ENCODE measurements around the gene KIF9. TPM values are rescaled to one million over a fixed set of nuclear protein-coding genes. Genes with fewer than 3 reads are reported as not detected.
"Not testable (repeated sequence)": the region's sequence is repeated elsewhere in the genome, so short reads cannot be mapped to it uniquely, and the experiment has no call there.

The KIF9 gene
- 2.1 TPM for total RNA-seq

- Histone ChIP-seq H3K4me3 (ENCODE audit: low read length in 3 of 3) (peak within 1 kb of the TSS; percentile 94 to 99 (median 96)), H3K36me3 (ENCODE audit: control insufficient read depth in 3 of 3, insufficient read depth in 3 of 3, low read length in 3 of 3) (peaks cover 0 to 7% (median 5%) of the 10 kb centered on the region in 3 donors), H3K4me1 (ENCODE audit: control insufficient read depth in 3 of 3, insufficient read depth in 3 of 3, low read length in 3 of 3) (peaks cover 16 to 27% (median 24%) of the 10 kb centered on the region in 3 donors), H3K27me3 (ENCODE audit: control insufficient read depth in 3 of 3, insufficient read depth in 3 of 3, low read length in 3 of 3) (no peaks in the 10 kb centered on the region), H3K27ac (ENCODE audit: low read depth, low read length) (peak within 1 kb of the TSS; percentile 93), H3K9ac (ENCODE audit: low read depth in 1 of 3, low read length in 3 of 3) (peak within 1 kb of the TSS; percentile 91), H3K9me3 (ENCODE audit: control insufficient read depth in 3 of 3, low read length in 3 of 3) (no peaks in the 10 kb centered on the region)
Measured at GRCh38 chr3:47282424-47283192, at the start of gene KIF9, which contains the start of gene KLHL18. TSS of gene KIF9 (minus strand) at chr3:47282799. CDS start at chr3:47277374, 5,425 bp downstream. TSS of gene KLHL18 (plus strand) at chr3:47282944. CDS start at chr3:47282966, 22 bp downstream.

GRCh38 chr3:47324278-47324865, 41.8 kb upstream of the KIF9 start:
- Histone ChIP-seq H3K9ac (ENCODE audit: low read depth in 1 of 3, low read length in 3 of 3) (no peak overlapping the region), H3K36me3 (ENCODE audit: control insufficient read depth in 3 of 3, insufficient read depth in 3 of 3, low read length in 3 of 3) (peaks cover 20 to 42% (median 34%) of the 10 kb centered on the region in 3 donors), H3K4me1 (ENCODE audit: control insufficient read depth in 3 of 3, insufficient read depth in 3 of 3, low read length in 3 of 3) (peaks cover 0 to 4% (median 0%) of the 10 kb centered on the region in 3 donors), H3K27me3 (ENCODE audit: control insufficient read depth in 3 of 3, insufficient read depth in 3 of 3, low read length in 3 of 3) (no peaks in the 10 kb centered on the region), H3K4me3 (ENCODE audit: low read length in 3 of 3) (no peak overlapping the region), H3K9me3 (ENCODE audit: control insufficient read depth in 3 of 3, low read length in 3 of 3) (no peaks in the 10 kb centered on the region), H3K27ac (ENCODE audit: low read depth, low read length) (no peak overlapping the region)

GRCh38 chr3:47323431-47324277, 41.1 kb upstream of the KIF9 start:
- Histone ChIP-seq H3K36me3 (ENCODE audit: control insufficient read depth in 3 of 3, insufficient read depth in 3 of 3, low read length in 3 of 3) (peaks cover 19 to 41% (median 36%) of the 10 kb centered on the region in 3 donors), H3K27me3 (ENCODE audit: control insufficient read depth in 3 of 3, insufficient read depth in 3 of 3, low read length in 3 of 3) (no peaks in the 10 kb centered on the region), H3K27ac (ENCODE audit: low read depth, low read length) (no peak overlapping the region), H3K4me1 (ENCODE audit: control insufficient read depth in 3 of 3, insufficient read depth in 3 of 3, low read length in 3 of 3) (peaks cover 0 to 4% (median 3%) of the 10 kb centered on the region in 3 donors), H3K9me3 (ENCODE audit: control insufficient read depth in 3 of 3, low read length in 3 of 3) (no peaks in the 10 kb centered on the region), H3K4me3 (ENCODE audit: low read length in 3 of 3) (no peak overlapping the region), H3K9ac (ENCODE audit: low read depth in 1 of 3, low read length in 3 of 3) (no peak overlapping the region)

- Histone ChIP-seq H3K4me3 (ENCODE audit: low read length in 3 of 3) (no peak overlapping the region), H3K27me3 (ENCODE audit: control insufficient read depth in 3 of 3, insufficient read depth in 3 of 3, low read length in 3 of 3) (no peaks in the 10 kb centered on the region), H3K4me1 (ENCODE audit: control insufficient read depth in 3 of 3, insufficient read depth in 3 of 3, low read length in 3 of 3) (peaks cover under 1 to 4% (median 3%) of the 10 kb centered on the region in 3 donors), H3K9me3 (ENCODE audit: control insufficient read depth in 3 of 3, low read length in 3 of 3) (no peaks in the 10 kb centered on the region), H3K9ac (ENCODE audit: low read depth in 1 of 3, low read length in 3 of 3) (no peak overlapping the region), H3K36me3 (ENCODE audit: control insufficient read depth in 3 of 3, insufficient read depth in 3 of 3, low read length in 3 of 3) (peaks cover 15 to 33% (median 31%) of the 10 kb centered on the region in 3 donors), H3K27ac (ENCODE audit: low read depth, low read length) (no peak overlapping the region)
Measured at GRCh38 chr3:47319956-47320355, 37.4 kb upstream of the KIF9 start.

- H3K36me3 ChIP-seq (ENCODE audit: control insufficient read depth in 3 of 3, insufficient read depth in 3 of 3, low read length in 3 of 3), result peaks cover 14 to 31% (median 29%) of the 10 kb centered on the region in 3 donors
- H3K4me1 ChIP-seq (ENCODE audit: control insufficient read depth in 3 of 3, insufficient read depth in 3 of 3, low read length in 3 of 3), result peaks cover 5 to 8% (median 6%) of the 10 kb centered on the region in 3 donors
- no peak overlapping the region for H3K9ac ChIP-seq (ENCODE audit: low read depth in 1 of 3, low read length in 3 of 3)
- H3K4me3 ChIP-seq (ENCODE audit: low read length in 3 of 3), result no peak overlapping the region
- no peaks in the 10 kb centered on the region for H3K27me3 ChIP-seq (ENCODE audit: control insufficient read depth in 3 of 3, insufficient read depth in 3 of 3, low read length in 3 of 3)
- H3K9me3 ChIP-seq (ENCODE audit: control insufficient read depth in 3 of 3, low read length in 3 of 3), result no peaks in the 10 kb centered on the region
- no peak overlapping the region for H3K27ac ChIP-seq (ENCODE audit: low read depth, low read length)
Measured at GRCh38 chr3:47318916-47319315, 36.3 kb upstream of the KIF9 start.

- H3K27me3 ChIP-seq (ENCODE audit: control insufficient read depth in 3 of 3, insufficient read depth in 3 of 3, low read length in 3 of 3); H3K4me3 ChIP-seq (ENCODE audit: low read length in 3 of 3); H3K9me3 ChIP-seq (ENCODE audit: control insufficient read depth in 3 of 3, low read length in 3 of 3); H3K4me1 ChIP-seq (ENCODE audit: control insufficient read depth in 3 of 3, insufficient read depth in 3 of 3, low read length in 3 of 3); H3K9ac ChIP-seq (ENCODE audit: low read depth in 1 of 3, low read length in 3 of 3); H3K27ac ChIP-seq (ENCODE audit: low read depth, low read length): not testable (repeated sequence)
- H3K36me3 ChIP-seq (ENCODE audit: control insufficient read depth in 3 of 3, insufficient read depth in 3 of 3, low read length in 3 of 3), result peaks cover 3 to 12% (median 12%) of the 10 kb centered on the region in 3 donors
Measured at GRCh38 chr3:47316151-47316550, 33.6 kb upstream of the KIF9 start.

- peaks cover 5 to 6% (median 5%) of the 10 kb centered on the region in 3 donors for H3K4me1 ChIP-seq (ENCODE audit: control insufficient read depth in 3 of 3, insufficient read depth in 3 of 3, low read length in 3 of 3)
- no peaks in the 10 kb centered on the region for H3K9me3 ChIP-seq (ENCODE audit: control insufficient read depth in 3 of 3, low read length in 3 of 3)
- H3K4me3 ChIP-seq (ENCODE audit: low read length in 3 of 3), result no peak overlapping the region
- no peak overlapping the region for H3K27ac ChIP-seq (ENCODE audit: low read depth, low read length)
- H3K9ac ChIP-seq (ENCODE audit: low read depth in 1 of 3, low read length in 3 of 3), result no peak overlapping the region
- peaks cover 0 to 6% (median 3%) of the 10 kb centered on the region in 3 donors for H3K36me3 ChIP-seq (ENCODE audit: control insufficient read depth in 3 of 3, insufficient read depth in 3 of 3, low read length in 3 of 3)
- H3K27me3 ChIP-seq (ENCODE audit: control insufficient read depth in 3 of 3, insufficient read depth in 3 of 3, low read length in 3 of 3), result no peaks in the 10 kb centered on the region
Measured at GRCh38 chr3:47315069-47315647, 32.6 kb upstream of the KIF9 start.

GRCh38 chr3:47314056-47314764, 31.6 kb upstream of the KIF9 start:
- Histone ChIP-seq H3K27ac (ENCODE audit: low read depth, low read length) (no peak overlapping the region), H3K9ac (ENCODE audit: low read depth in 1 of 3, low read length in 3 of 3) (no peak overlapping the region), H3K4me1 (ENCODE audit: control insufficient read depth in 3 of 3, insufficient read depth in 3 of 3, low read length in 3 of 3) (peaks cover 5 to 6% (median 5%) of the 10 kb centered on the region in 3 donors)

More at GRCh38 chr3:47314056-47314764, 31.6 kb upstream of the KIF9 start:
- no peaks in the 10 kb centered on the region for H3K27me3 ChIP-seq (ENCODE audit: control insufficient read depth in 3 of 3, insufficient read depth in 3 of 3, low read length in 3 of 3)
- no peak overlapping the region for H3K4me3 ChIP-seq (ENCODE audit: low read length in 3 of 3)
- H3K9me3 ChIP-seq (ENCODE audit: control insufficient read depth in 3 of 3, low read length in 3 of 3), result no peaks in the 10 kb centered on the region
- no peaks in the 10 kb centered on the region for H3K36me3 ChIP-seq (ENCODE audit: control insufficient read depth in 3 of 3, insufficient read depth in 3 of 3, low read length in 3 of 3)

All from skeletal muscle tissue (tissue), 4 donors.